ENCODE data around the gene NCKAP5. TPM values are rescaled to one million over a fixed set of nuclear protein-coding genes. Genes with fewer than 3 reads are reported as not detected.
A peak's percentile ranks its signal among the peaks of the same experiment; 100 is the strongest.

NCKAP5 gene
- total RNA-seq, 1 donor from 2014 or later = 2.7 TPM

- TF ChIP-seq CTCF (IDR thresholded peaks at IDR 0.05; ENCODE audit: insufficient read depth, low read depth, low read length) = no peak
- no peak for TF ChIP-seq EZH2 (IDR thresholded peaks at IDR 0.05; ENCODE audit: insufficient read depth, low read length)
Observed at GRCh38 chr2:133364636-133365035, 203.6 kb downstream of the NCKAP5 start.

GRCh38 chr2:133363884-133364283, 204.4 kb downstream of the NCKAP5 start:
- H3K27me3 Mint-ChIP-seq (ENCODE audit: low read depth, unreplicated experiment) = no peaks in the 10 kb centered on the region
- no peak for FAIRE-seq
- Histone ChIP-seq H3K9ac (ENCODE audit: low read length) (no peak overlapping the region), H4K20me1 (ENCODE audit: insufficient read depth, low read length) (no peaks in the 10 kb centered on the region), H3K4me3 (ENCODE audit: insufficient read depth, low read depth, low read length) (no peak overlapping the region), H3K27ac (ENCODE audit: low read depth, low read length) (no peak overlapping the region), H2AFZ (ENCODE audit: low read depth, low read length) (no peak overlapping the region), H3K4me1 (ENCODE audit: insufficient read depth, low read length) (peaks cover 10% of the 10 kb centered on the region), H3K9me3 (ENCODE audit: insufficient read depth, low read depth, low read length) (no peaks in the 10 kb centered on the region), H3K27me3 (ENCODE audit: insufficient read depth, low read length) (no peaks in the 10 kb centered on the region), H3K36me3 (ENCODE audit: insufficient read depth, low read length) (no peaks in the 10 kb centered on the region), H3K4me2 (ENCODE audit: low read length) (no peak overlapping the region), H3K79me2 (ENCODE audit: insufficient read depth, low read length) (no peaks in the 10 kb centered on the region)
- no peak overlapping the region for H3K27ac Mint-ChIP-seq (ENCODE audit: unreplicated experiment)
- no peak for DNase-seq (ENCODE audit: low read depth)
- H3K9me3 Mint-ChIP-seq (ENCODE audit: unreplicated experiment) = no peaks in the 10 kb centered on the region
- TF ChIP-seq EZH2 (IDR thresholded peaks at IDR 0.05; ENCODE audit: insufficient read depth, low read length) = no peak
- TF ChIP-seq CTCF (IDR thresholded peaks at IDR 0.05; ENCODE audit: insufficient read depth, low read depth, low read length) = no peak
- H3K36me3 Mint-ChIP-seq (ENCODE audit: low read depth, unreplicated experiment) = no peaks in the 10 kb centered on the region
- H3K4me1 Mint-ChIP-seq (ENCODE audit: low read depth, unreplicated experiment) = peaks cover 21% of the 10 kb centered on the region
- H3K4me3 Mint-ChIP-seq (ENCODE audit: unreplicated experiment) = no peak overlapping the region

More at GRCh38 chr2:133364636-133365035, 203.6 kb downstream of the NCKAP5 start:
- Mint-ChIP-seq H3K4me1 (ENCODE audit: low read depth, unreplicated experiment) (peaks cover 26% of the 10 kb centered on the region), H3K4me3 (ENCODE audit: unreplicated experiment) (no peak overlapping the region), H3K27me3 (ENCODE audit: low read depth, unreplicated experiment) (no peaks in the 10 kb centered on the region), H3K9me3 (ENCODE audit: unreplicated experiment) (no peaks in the 10 kb centered on the region), H3K36me3 (ENCODE audit: low read depth, unreplicated experiment) (no peaks in the 10 kb centered on the region), H3K27ac (ENCODE audit: unreplicated experiment) (no peak overlapping the region)
- H3K4me2 ChIP-seq (ENCODE audit: low read length) = no peak overlapping the region
- H3K9ac ChIP-seq (ENCODE audit: low read length) = no peak overlapping the region
- DNase-seq (ENCODE audit: low read depth) (no peak), FAIRE-seq (no peak)
- H3K27ac ChIP-seq (ENCODE audit: low read depth, low read length) = no peak overlapping the region
- no peaks in the 10 kb centered on the region for H3K27me3 ChIP-seq (ENCODE audit: insufficient read depth, low read length)
- no peak overlapping the region for H2AFZ ChIP-seq (ENCODE audit: low read depth, low read length)
- H3K9me3 ChIP-seq (ENCODE audit: insufficient read depth, low read depth, low read length) = no peaks in the 10 kb centered on the region
- H4K20me1 ChIP-seq (ENCODE audit: insufficient read depth, low read length) = no peaks in the 10 kb centered on the region
- no peaks in the 10 kb centered on the region for H3K36me3 ChIP-seq (ENCODE audit: insufficient read depth, low read length)
- no peaks in the 10 kb centered on the region for H3K79me2 ChIP-seq (ENCODE audit: insufficient read depth, low read length)
- no peak overlapping the region for H3K4me3 ChIP-seq (ENCODE audit: insufficient read depth, low read depth, low read length)
- peaks cover 10% of the 10 kb centered on the region for H3K4me1 ChIP-seq (ENCODE audit: insufficient read depth, low read length)

GRCh38 chr2:133362061-133362476, 206.2 kb downstream of the NCKAP5 start:
- Histone ChIP-seq H3K4me3 (ENCODE audit: insufficient read depth, low read depth, low read length) (peak overlapping the region; percentile 36), H2AFZ (ENCODE audit: low read depth, low read length) (no peak overlapping the region), H3K4me1 (ENCODE audit: insufficient read depth, low read length) (peaks cover 10% of the 10 kb centered on the region), H3K27me3 (ENCODE audit: insufficient read depth, low read length) (no peaks in the 10 kb centered on the region), H3K27ac (ENCODE audit: low read depth, low read length) (peak overlapping the region; percentile 48), H3K79me2 (ENCODE audit: insufficient read depth, low read length) (no peaks in the 10 kb centered on the region), H3K9me3 (ENCODE audit: insufficient read depth, low read depth, low read length) (no peaks in the 10 kb centered on the region), H3K4me2 (ENCODE audit: low read length) (peak overlapping the region; percentile 78), H3K9ac (ENCODE audit: low read length) (peak overlapping the region; percentile 30), H4K20me1 (ENCODE audit: insufficient read depth, low read length) (no peaks in the 10 kb centered on the region), H3K36me3 (ENCODE audit: insufficient read depth, low read length) (no peaks in the 10 kb centered on the region)
- peak overlapping the region; percentile 72 for H3K27ac Mint-ChIP-seq (ENCODE audit: unreplicated experiment)
- FAIRE-seq (no peak), DNase-seq (ENCODE audit: low read depth) (peak; percentile 68)
- peaks cover 20% of the 10 kb centered on the region for H3K4me1 Mint-ChIP-seq (ENCODE audit: low read depth, unreplicated experiment)
- H3K36me3 Mint-ChIP-seq (ENCODE audit: low read depth, unreplicated experiment) = no peaks in the 10 kb centered on the region
- no peak overlapping the region for H3K4me3 Mint-ChIP-seq (ENCODE audit: unreplicated experiment)
- H3K9me3 Mint-ChIP-seq (ENCODE audit: unreplicated experiment) = no peaks in the 10 kb centered on the region
- TF ChIP-seq EZH2 (IDR thresholded peaks at IDR 0.05; ENCODE audit: insufficient read depth, low read length) = no peak
- TF ChIP-seq CTCF (IDR thresholded peaks at IDR 0.05; ENCODE audit: insufficient read depth, low read depth, low read length) = no peak
- no peaks in the 10 kb centered on the region for H3K27me3 Mint-ChIP-seq (ENCODE audit: low read depth, unreplicated experiment)
